ENCODE measurements around the gene KRT23. TPM values are rescaled to one million over a fixed set of nuclear protein-coding genes. Genes with fewer than 3 reads are reported as not detected.
A peak's percentile ranks its signal among the peaks of the same experiment; 100 is the strongest.

The KRT23 gene
- total and polyA plus RNA-seq, 9 donors = 0.05 to 5.0 (median 0.53) TPM; not detected in 2

- intact Hi-C loops (cut with DNase I) = loop anchor here in 2 of 4 donors (5.0 to 10.0 kb wide), 2 partner anchors 634 to 642 kb away; no protein-coding TSS in a partner anchor
- 55 to 63% (median 58%) methylated on average over 3 of the region's 3 CpGs for WGBS, 3 donors
These were observed 27.0 kb downstream of the KRT23 start for GRCh38 chr17:40910441-40910841.

DNA sequence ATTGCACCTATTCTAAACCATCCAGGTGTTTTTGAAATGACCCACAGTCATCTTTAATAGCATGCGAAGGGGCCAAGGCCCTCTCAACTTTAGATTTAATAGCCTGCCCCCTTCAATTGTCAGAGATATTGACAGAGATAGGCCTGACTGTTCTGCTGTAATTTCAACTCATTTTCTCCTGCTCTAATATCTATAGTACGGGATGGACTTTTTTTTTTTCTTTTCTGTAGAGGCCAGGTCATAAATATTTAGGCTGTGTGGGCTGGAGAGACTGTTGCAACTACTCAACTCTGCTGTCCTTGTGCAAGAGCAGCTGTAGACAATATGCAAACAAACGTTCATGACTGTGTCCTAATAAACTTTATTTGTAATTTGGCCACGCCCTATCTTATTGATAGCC, 27.7 kb downstream of the KRT23 start:
- H3K4me1 ChIP-seq (ENCODE audit: insufficient read depth) = no peaks in the 10 kb centered on the region
- no peak for DNase-seq
- H3K27me3 ChIP-seq = no peaks in the 10 kb centered on the region
- no peak overlapping the region for H3K4me3 ChIP-seq
- TF ChIP-seq EP300 (IDR thresholded peaks at IDR 0.05) (no peak), POLR2A (IDR thresholded peaks at IDR 0.05) (no peak), CTCF (IDR thresholded peaks at IDR 0.05) (no peak)
- no peaks in the 10 kb centered on the region for H3K9me3 ChIP-seq
- H3K36me3 ChIP-seq = no peaks in the 10 kb centered on the region
- WGBS, 3 donors = 22 to 31% (median 26%) methylated on average over 4 of the region's 4 CpGs
- no peak overlapping the region for H3K27ac ChIP-seq
- intact Hi-C loops (cut with DNase I) = loop anchor here (5.0 to 10.0 kb wide), 8 partner anchors 485 to 753 kb away; partner anchors contain the start of gene KRT31 (in 1 of the 4)

More at GRCh38 chr17:40910441-40910841, 27.0 kb downstream of the KRT23 start:
- DNase-seq = no peak
- no peak overlapping the region for H3K4me3 ChIP-seq
- no peaks in the 10 kb centered on the region for H3K36me3 ChIP-seq
- no peaks in the 10 kb centered on the region for H3K4me1 ChIP-seq (ENCODE audit: insufficient read depth)
- H3K27ac ChIP-seq = no peak overlapping the region
- TF ChIP-seq EP300 (IDR thresholded peaks at IDR 0.05) = no peak
- H3K27me3 ChIP-seq = no peaks in the 10 kb centered on the region
- no peaks in the 10 kb centered on the region for H3K9me3 ChIP-seq

GRCh38 chr17:40909351-40909750, 28.1 kb downstream of the KRT23 start:
- Histone ChIP-seq H3K27ac (no peak overlapping the region), H3K9me3 (no peaks in the 10 kb centered on the region), H3K4me1 (ENCODE audit: insufficient read depth) (no peaks in the 10 kb centered on the region), H3K4me3 (no peak overlapping the region), H3K27me3 (no peaks in the 10 kb centered on the region), H3K36me3 (no peaks in the 10 kb centered on the region)
- intact Hi-C loops (cut with DNase I) = loop anchor here (5.0 to 10.0 kb wide), 6 partner anchors 485 to 753 kb away; partner anchors contain the start of gene KRT31 (in 1 of the 4)
- WGBS, 3 donors = 0 to 1% (median 1%) methylated on average over 5 of the region's 5 CpGs
- TF ChIP-seq CTCF (IDR thresholded peaks at IDR 0.05) = peak; percentile 48 to 80 (median 69)
- no peak for TF ChIP-seq POLR2A (IDR thresholded peaks at IDR 0.05)
- DNase-seq = peak; percentile 64 to 84 (median 80)

- H3K27ac ChIP-seq = no peak overlapping the region
- no peaks in the 10 kb centered on the region for H3K27me3 ChIP-seq
- H3K4me1 ChIP-seq (ENCODE audit: insufficient read depth) = no peaks in the 10 kb centered on the region
- no peaks in the 10 kb centered on the region for H3K9me3 ChIP-seq
- no peak for TF ChIP-seq CTCF (IDR thresholded peaks at IDR 0.05)
- no peak for TF ChIP-seq POLR2A (IDR thresholded peaks at IDR 0.05)
- no peak for TF ChIP-seq EP300 (IDR thresholded peaks at IDR 0.05)
- H3K4me3 ChIP-seq = no peak overlapping the region
- 84 to 86% (median 86%) methylated on average over 4 of the region's 4 CpGs for WGBS, 3 donors
- DNase-seq = no peak
- intact Hi-C loops (cut with DNase I) = loop anchor here (5.0 to 10.0 kb wide), 6 partner anchors 488 to 756 kb away; partner anchors contain the start of gene KRT31 (in 1 of the 4)
- H3K36me3 ChIP-seq = no peaks in the 10 kb centered on the region
These were observed 30.8 kb downstream of the KRT23 start for GRCh38 chr17:40906613-40907012.

GRCh38 chr17:40905370-40905769, 32.1 kb downstream of the KRT23 start:
- TF ChIP-seq EP300 (IDR thresholded peaks at IDR 0.05) = no peak
- TF ChIP-seq POLR2A (IDR thresholded peaks at IDR 0.05) = no peak
- 89 to 95% (median 93%) methylated on average over 5 of the region's 5 CpGs for WGBS, 3 donors
- Histone ChIP-seq H3K27me3 (no peaks in the 10 kb centered on the region), H3K36me3 (no peaks in the 10 kb centered on the region), H3K9me3 (no peaks in the 10 kb centered on the region), H3K4me1 (ENCODE audit: insufficient read depth) (no peaks in the 10 kb centered on the region), H3K4me3 (no peak overlapping the region), H3K27ac (no peak overlapping the region)
- intact Hi-C loops (cut with DNase I) = loop anchor here (5.0 to 10.0 kb wide), 6 partner anchors 489 to 757 kb away; partner anchors contain the start of gene KRT31 (in 1 of the 4)
- DNase-seq = no peak
